BE2C (cell line): Measurements from ENCODE around the gene POLR1A. TPM values are rescaled to one million over a fixed set of nuclear protein-coding genes. Genes with fewer than 3 reads are reported as not detected.

Source experiments
- DNase-seq: peaks from one replicate; pipeline ENCODE4 v3.0.0-alpha.2; 2020
- H3K27me3 ChIP-seq: fragments of 250-450 bp; sonication (Bioruptor Pico); 2 replicates; pipeline ENCODE4 v1.5.1; 2020; ENCODE audit warnings: mild to moderate bottlenecking
- H3K36me3 ChIP-seq: fragments of 250-450 bp; sonication (Bioruptor Pico); 2 replicates; pipeline ENCODE4 v1.5.1; 2020; ENCODE audit warnings: mild to moderate bottlenecking
- H3K4me1 ChIP-seq: fragments of 250-450 bp; sonication (Bioruptor Pico); 2 replicates; pipeline ENCODE4 v1.5.1; 2020
- H3K4me3 ChIP-seq: 2 replicates; pipeline ENCODE4 v1.5.1; 2011; ENCODE audit warnings: low read depth, low read length
- H3K9me3 ChIP-seq: fragments of 250-450 bp; sonication (Bioruptor Pico); 2 replicates; pipeline ENCODE4 v1.5.1; 2020
- CTCF ChIP-seq: IDR thresholded peaks from 2 replicates; pipeline ENCODE4 v1.5.1; 2012; ENCODE audit warnings: mild to moderate bottlenecking, low read depth, low read length
- polyA plus RNA-seq: library from polyadenylated mRNA; unstranded; fragments of >200 nt; gene quantifications from one replicate; pipeline ENCODE4 v1.2.1, GENCODE V29; 2012; ENCODE audit warnings: low read depth, missing spikeins; ENCODE audit not compliant: insufficient read length, insufficient read depth

The POLR1A gene
- 32.5 TPM for polyA plus RNA-seq

GRCh38 chr2:86105252-86105968 is at the start of gene POLR1A:
Gene POLR1A (minus strand): TSS chr2:86105886. CDS start chr2:86105776, 110 bp downstream.
- peak; percentile 81 for DNase-seq
- Histone ChIP-seq H3K9me3 (no peaks in the 10 kb centered on the region), H3K4me3 (peak within 1 kb of the TSS; percentile 94), H3K4me1 (no peaks in the 10 kb centered on the region), H3K36me3 (peaks cover 15% of the 10 kb centered on the region), H3K27me3 (no peaks in the 10 kb centered on the region)
- TF ChIP-seq CTCF, result no peak

GRCh38 chr2:86150502-86150901 is 44.8 kb upstream of the POLR1A start:
- no peak for TF ChIP-seq CTCF
- Histone ChIP-seq H3K4me1 (no peaks in the 10 kb centered on the region), H3K36me3 (peaks cover 31% of the 10 kb centered on the region), H3K4me3 (no peak overlapping the region), H3K9me3 (no peaks in the 10 kb centered on the region), H3K27me3 (no peaks in the 10 kb centered on the region)
- no peak for DNase-seq

GRCh38 chr2:86147793-86148192 is 42.1 kb upstream of the POLR1A start:
- no peak for TF ChIP-seq CTCF
- Histone ChIP-seq H3K4me1 (no peaks in the 10 kb centered on the region), H3K9me3 (no peaks in the 10 kb centered on the region), H3K27me3 (no peaks in the 10 kb centered on the region), H3K4me3 (no peak overlapping the region), H3K36me3 (peaks cover 50% of the 10 kb centered on the region)
- no peak for DNase-seq

- TF ChIP-seq CTCF, result no peak
- Histone ChIP-seq H3K27me3 (no peaks in the 10 kb centered on the region), H3K36me3 (peaks cover 39% of the 10 kb centered on the region), H3K9me3 (no peaks in the 10 kb centered on the region), H3K4me1 (no peaks in the 10 kb centered on the region), H3K4me3 (no peak overlapping the region)
- DNase-seq, result no peak
These were observed 38.4 kb upstream of the POLR1A start for GRCh38 chr2:86143926-86144685.

GRCh38 chr2:86143307-86143706 is 37.6 kb upstream of the POLR1A start:
- H3K9me3 ChIP-seq, result no peaks in the 10 kb centered on the region
- TF ChIP-seq CTCF, result no peak
- no peaks in the 10 kb centered on the region for H3K4me1 ChIP-seq
- no peak overlapping the region for H3K4me3 ChIP-seq
- H3K27me3 ChIP-seq, result no peaks in the 10 kb centered on the region
- no peak for DNase-seq
- H3K36me3 ChIP-seq, result peaks cover 42% of the 10 kb centered on the region
